Suprapubic skin (tissue), 4 donors: ENCODE results near the gene TANGO2. TPM values are rescaled to one million over a fixed set of nuclear protein-coding genes. Genes with fewer than 3 reads are reported as not detected.

Experiments used
- DNase-seq, 2 donors: peaks; one replicate each; pipeline ENCODE4 v3.0.0-alpha.2; 2019; ENCODE audit warnings: low spot score in 2 of 2
- H3K27ac ChIP-seq: fragments of 200-600 bp; sonication (generic); one replicate; pipeline ENCODE4 v1.5.1; 2019
- H3K27me3 ChIP-seq: fragments of 200-600 bp; sonication (generic); one replicate; pipeline ENCODE4 v1.5.1; 2019
- H3K36me3 ChIP-seq: fragments of 200-600 bp; sonication (generic); one replicate; pipeline ENCODE4 v1.5.1; 2019
- H3K4me1 ChIP-seq: fragments of 200-600 bp; sonication (generic); one replicate; pipeline ENCODE4 v1.5.1; 2019
- H3K4me3 ChIP-seq: fragments of 200-600 bp; sonication (generic); one replicate; pipeline ENCODE4 v1.5.1; 2019; ENCODE audit warnings: mild to moderate bottlenecking
- H3K9me3 ChIP-seq: fragments of 200-600 bp; sonication (generic); one replicate; pipeline ENCODE4 v1.5.1; 2019
- CTCF ChIP-seq, 2 donors: fragments of 200-600 bp in 1 of 2; fragments of 450-650 bp in 1 of 2; sonication (generic) in 1 of 2; IDR thresholded peaks; one replicate each; pipeline ENCODE4 v1.5.1; 2016 to 2019; ENCODE audit warnings: antibody characterized with exemption in 2 of 2, mild to moderate bottlenecking in 1 of 2, moderate library complexity in 1 of 2
- EP300 ChIP-seq: sonication (generic); formaldehyde crosslinking; IDR thresholded peaks from one replicate; pipeline ENCODE4 v1.6.1; 2017; ENCODE audit warnings: antibody characterized with exemption
- POLR2A ChIP-seq, 2 donors: fragments of 450-650 bp; IDR thresholded peaks; one replicate each; pipeline ENCODE4 v1.6.1; 2017; ENCODE audit warnings: antibody characterized with exemption in 2 of 2, mild to moderate bottlenecking in 2 of 2, moderate library complexity in 2 of 2
- POLR2AphosphoS5 ChIP-seq, 3 donors: sonication (generic); formaldehyde crosslinking; IDR thresholded peaks; one replicate each; pipeline ENCODE4 v1.6.1; 2017; ENCODE audit warnings: antibody characterized with exemption in 3 of 3
- WGBS: methylation state at CpG from one replicate; pipeline ENCODE4 v1.1.5; 2018; 5-methylcytosine and 5-hydroxymethylcytosine counted together
- total RNA-seq, 4 donors: library from RNA; depleted of rRNA; stranded (reverse); fragments of >200 nt; gene quantifications; one replicate each; pipeline ENCODE4 v1.1.0, GENCODE V29; 2016

TANGO2 gene
- total RNA-seq, 4 donors from 2014 or later, result 23.1 to 31.9 (median 26.8) TPM

DNA sequence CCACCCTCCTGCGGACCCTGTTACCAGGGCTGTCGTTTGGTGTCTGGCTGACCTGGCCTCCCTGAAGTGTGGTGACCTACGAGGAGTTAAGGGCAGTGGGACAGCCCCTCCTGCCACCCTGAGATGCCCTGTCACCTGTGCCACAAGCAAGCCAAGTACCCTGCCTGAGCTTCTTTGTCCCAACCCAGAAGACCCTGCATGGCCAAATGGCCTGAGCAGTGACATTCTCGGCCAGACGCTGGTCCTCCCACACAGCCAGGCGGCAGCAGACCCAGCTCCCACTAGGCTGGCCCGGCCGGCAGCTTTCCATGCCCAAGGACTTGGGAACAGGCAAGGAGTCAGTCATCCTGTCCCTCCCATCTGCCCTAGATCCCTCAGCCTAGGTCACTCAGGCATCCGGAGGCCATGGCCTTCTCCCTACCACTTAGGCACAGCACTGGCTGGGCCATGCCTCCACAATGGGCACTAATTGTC is 11.9 kb upstream of the TANGO2 start:
- no peaks in the 10 kb centered on the region for H3K36me3 ChIP-seq
- H3K4me3 ChIP-seq, result no peak overlapping the region
- H3K27me3 ChIP-seq, result no peaks in the 10 kb centered on the region
- TF ChIP-seq POLR2AphosphoS5 (IDR thresholded peaks at IDR 0.05), result no peak
- no peak overlapping the region for H3K27ac ChIP-seq
- H3K9me3 ChIP-seq, result no peaks in the 10 kb centered on the region
- WGBS, result 100% methylated on average over 3 of the region's 9 CpGs
- H3K4me1 ChIP-seq, result no peaks in the 10 kb centered on the region
- DNase-seq, result peak in 1 of 2 donors; percentile 60

DNA sequence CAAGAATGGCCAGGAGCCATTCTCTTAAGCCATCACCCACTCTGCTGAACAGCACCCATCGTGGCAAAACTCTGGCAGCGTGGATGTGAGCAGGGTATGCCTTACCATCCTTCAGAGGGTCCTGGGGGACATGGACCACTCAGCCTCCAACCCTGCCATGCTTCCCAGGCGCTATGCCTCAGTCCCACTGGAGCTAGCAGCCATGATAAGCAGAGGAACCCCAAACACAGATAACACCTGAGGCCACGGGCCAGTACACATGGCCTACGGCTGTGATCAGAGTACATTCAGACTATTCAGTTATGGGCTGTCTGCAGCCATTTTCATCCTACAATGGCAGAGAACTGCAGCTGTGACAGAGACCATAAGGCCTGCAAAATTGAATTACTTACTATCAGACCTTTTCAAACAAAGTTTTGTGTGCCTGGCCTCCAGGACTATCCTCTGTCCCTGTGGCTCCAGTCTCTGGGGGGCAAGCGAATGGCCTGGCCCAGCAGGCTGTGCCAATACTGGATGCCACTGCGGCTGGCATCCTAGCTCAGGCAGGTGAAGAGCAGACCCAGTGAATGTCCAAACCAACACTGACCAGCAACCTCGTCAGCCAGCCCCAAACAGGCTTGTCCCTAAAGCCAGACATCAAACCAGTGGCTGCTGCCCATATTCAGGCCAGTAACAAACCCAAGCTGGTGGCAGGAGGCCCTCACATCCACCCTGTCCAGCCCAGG is 11.2 kb upstream of the TANGO2 start:
- 96% methylated on average over 6 of the region's 8 CpGs for WGBS
- H3K27ac ChIP-seq, result no peak overlapping the region
- H3K27me3 ChIP-seq, result no peaks in the 10 kb centered on the region
- H3K36me3 ChIP-seq, result no peaks in the 10 kb centered on the region
- H3K4me1 ChIP-seq, result peaks cover under 1% of the 10 kb centered on the region
- no peaks in the 10 kb centered on the region for H3K9me3 ChIP-seq
- H3K4me3 ChIP-seq, result no peak overlapping the region
- TF ChIP-seq EP300 (no peak), POLR2AphosphoS5 (IDR thresholded peaks at IDR 0.05) (no peak), POLR2A (IDR thresholded peaks at IDR 0.05) (no peak), CTCF (IDR thresholded peaks at IDR 0.05) (no peak)
- no peak for DNase-seq

DNA sequence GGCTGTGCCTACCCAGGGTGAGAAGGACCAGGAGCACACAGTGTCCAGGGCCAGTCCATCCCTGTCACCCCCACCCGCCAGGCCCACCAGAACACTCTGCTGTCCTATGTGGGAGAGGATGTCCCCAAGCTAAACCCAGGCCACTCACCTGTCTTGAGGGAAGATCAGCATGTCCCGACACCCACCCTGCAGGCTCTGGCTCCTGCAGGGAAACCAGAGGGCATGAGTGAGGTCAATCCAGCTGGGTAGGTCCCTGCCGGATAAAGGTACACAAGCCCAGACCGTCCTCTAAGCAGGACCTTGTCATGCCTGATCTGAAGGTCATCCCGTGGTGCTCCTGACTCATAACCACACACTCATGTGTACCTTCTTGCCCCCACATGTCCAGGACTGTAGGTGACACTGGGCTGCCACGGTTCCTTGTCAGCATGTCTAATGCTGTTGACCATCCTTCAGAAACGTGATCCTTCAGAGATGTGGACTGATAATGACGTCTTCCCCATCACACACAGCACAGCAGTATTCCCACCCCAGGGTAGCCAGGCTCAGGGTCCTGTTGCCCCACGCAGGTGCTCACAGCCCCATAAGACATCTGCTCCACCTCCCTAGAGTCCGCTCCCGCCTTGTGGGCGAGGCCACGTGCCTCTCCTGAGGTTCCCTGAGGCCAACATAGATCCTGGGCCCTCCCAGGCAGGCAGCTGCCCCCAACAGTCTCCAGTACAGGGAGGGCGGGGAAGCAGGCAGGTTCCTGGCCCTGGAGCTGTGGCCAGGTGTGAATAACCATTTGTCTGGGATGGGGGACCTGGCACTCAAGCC is 10.4 kb upstream of the TANGO2 start:
- no peak overlapping the region for H3K4me3 ChIP-seq
- no peaks in the 10 kb centered on the region for H3K27me3 ChIP-seq
- DNase-seq, result no peak
- peaks cover 8% of the 10 kb centered on the region for H3K4me1 ChIP-seq
- WGBS, result 81% methylated on average over 12 of the region's 14 CpGs
- TF ChIP-seq POLR2AphosphoS5 (IDR thresholded peaks at IDR 0.05) (no peak), EP300 (no peak), POLR2A (IDR thresholded peaks at IDR 0.05) (no peak), CTCF (IDR thresholded peaks at IDR 0.05) (no peak)
- no peaks in the 10 kb centered on the region for H3K36me3 ChIP-seq
- H3K27ac ChIP-seq, result no peak overlapping the region
- H3K9me3 ChIP-seq, result no peaks in the 10 kb centered on the region

- H3K4me1 ChIP-seq, result peaks cover 16% of the 10 kb centered on the region
- no peak for TF ChIP-seq POLR2A (IDR thresholded peaks at IDR 0.05)
- TF ChIP-seq CTCF (IDR thresholded peaks at IDR 0.05), result no peak
- TF ChIP-seq POLR2AphosphoS5 (IDR thresholded peaks at IDR 0.05), result no peak
- TF ChIP-seq EP300, result no peak
Measured at GRCh38 chr22:20011123-20011992, 9.6 kb upstream of the TANGO2 start.

GRCh38 chr22:20011993-20012740 is 8.7 kb upstream of the TANGO2 start:
- no peaks in the 10 kb centered on the region for H3K36me3 ChIP-seq
- 97% methylated on average over 6 of the region's 7 CpGs for WGBS
- no peak for TF ChIP-seq EP300
- peaks cover 21% of the 10 kb centered on the region for H3K4me1 ChIP-seq
- no peak overlapping the region for H3K4me3 ChIP-seq
- DNase-seq, result no peak
- no peaks in the 10 kb centered on the region for H3K9me3 ChIP-seq
- no peaks in the 10 kb centered on the region for H3K27me3 ChIP-seq
- no peak overlapping the region for H3K27ac ChIP-seq

More at GRCh38 chr22:20011123-20011992, 9.6 kb upstream of the TANGO2 start:
- WGBS, result 80% methylated on average over 17 of the region's 20 CpGs
- DNase-seq, result no peak
- H3K4me3 ChIP-seq, result no peak overlapping the region
- H3K27me3 ChIP-seq, result no peaks in the 10 kb centered on the region
- H3K9me3 ChIP-seq, result no peaks in the 10 kb centered on the region
- no peak overlapping the region for H3K27ac ChIP-seq
- no peaks in the 10 kb centered on the region for H3K36me3 ChIP-seq
